IMR-90 (cell line): ENCODE results near the gene MAP7D1. TPM values are rescaled to one million over a fixed set of nuclear protein-coding genes. Genes with fewer than 3 reads are reported as not detected.

Source experiments
- ATAC-seq: fragments of 200-7000 bp; cut with Tn5 transposase; 2 replicates; pipeline ENCODE4 v1.9.1; 2020; ENCODE audit warnings: low read depth, mild to moderate bottlenecking, moderate library complexity
- BruUV-seq: library from RNA; stranded (reverse); fragments of 400-500 nt; replicated peaks from 2 replicates; lab custom pipeline; 2021; lab: Mats Ljungman, UMichigan
- CTCF ChIA-PET: fragments of 300-600 bp; formaldehyde crosslinking; extraction: SDS; loops from one replicate; lab custom pipeline; 2021; ENCODE audit warnings: antibody characterized with exemption; lab: Yijun Ruan, JAX
- POLR2A ChIA-PET: fragments of 300-600 bp; sonication (Branson Sonifier 250); formaldehyde crosslinking; loops from one replicate; lab custom pipeline; 2022; ENCODE audit warnings: antibody characterized with exemption; ENCODE audit not compliant: unreplicated experiment; lab: Charles Lee
- DNase-seq: peaks from one replicate; pipeline ENCODE4 v3.0.0; 2013
- H2AFZ ChIP-seq: replicated peaks from 2 replicates; pipeline ENCODE3; 2013; ENCODE audit warnings: low read length, mild to moderate bottlenecking; ENCODE audit not compliant: poor library complexity
- H2AK5ac ChIP-seq: 2 replicates; pipeline ENCODE4 v1.6.1; 2013; ENCODE audit warnings: low read depth, low read length, inconsistent platforms
- H2AK9ac ChIP-seq: replicated peaks from 2 replicates; pipeline ENCODE3; 2013; ENCODE audit warnings: mild to moderate bottlenecking, low read depth, low read length, moderate library complexity; ENCODE audit not compliant: poor library complexity
- H2BK120ac ChIP-seq: 2 replicates; pipeline ENCODE4 v1.6.1; 2013; ENCODE audit warnings: low read depth, low read length, inconsistent platforms
- H2BK15ac ChIP-seq: 3 replicates; pipeline ENCODE4 v1.6.1; 2013; ENCODE audit warnings: low read depth, low read length, inconsistent platforms
- H2BK20ac ChIP-seq: 2 replicates; pipeline ENCODE4 v1.6.1; 2013; ENCODE audit warnings: low read depth, mild to moderate bottlenecking, inconsistent platforms, low read length, moderate library complexity
- H2BK5ac ChIP-seq: 2 replicates; pipeline ENCODE4 v1.6.1; 2013; ENCODE audit warnings: mild to moderate bottlenecking, low read depth, low read length, inconsistent platforms; ENCODE audit not compliant: poor library complexity, severe bottlenecking
- H3K14ac ChIP-seq: replicated peaks from 2 replicates; pipeline ENCODE4 v1.6.1; 2013; ENCODE audit warnings: low read depth, low read length, inconsistent platforms
- H3K18ac ChIP-seq: 2 replicates; pipeline ENCODE4 v1.6.1; 2013; ENCODE audit warnings: low read depth, low read length, control low read depth
- H3K23ac ChIP-seq: 2 replicates; pipeline ENCODE4 v1.6.1; 2013; ENCODE audit warnings: low read depth, low read length, inconsistent platforms
- H3K27ac ChIP-seq: 2 replicates; pipeline ENCODE4 v1.5.1; 2013; ENCODE audit warnings: mild to moderate bottlenecking, control low read depth, low read length; ENCODE audit not compliant: insufficient read depth
- H3K27me3 ChIP-seq: 2 replicates; pipeline ENCODE4 v1.6.1; 2013; ENCODE audit warnings: low read length; ENCODE audit not compliant: control insufficient read depth, insufficient read depth
- H3K36me3 ChIP-seq: 2 replicates; pipeline ENCODE4 v1.6.1; 2013; ENCODE audit warnings: low read length, mixed read lengths; ENCODE audit not compliant: control insufficient read depth, insufficient read depth
- H3K4ac ChIP-seq: 2 replicates; pipeline ENCODE4 v1.6.1; 2013; ENCODE audit warnings: low read depth, low read length, inconsistent platforms
- H3K4me1 ChIP-seq: 2 replicates; pipeline ENCODE4 v1.6.1; 2013; ENCODE audit warnings: low read length, mixed read lengths; ENCODE audit not compliant: control insufficient read depth, insufficient read depth
- H3K4me2 ChIP-seq: 2 replicates; pipeline ENCODE4 v1.6.1; 2013; ENCODE audit warnings: low read depth, mild to moderate bottlenecking, control low read depth, low read length, moderate library complexity
- H3K4me3 ChIP-seq: 2 replicates; pipeline ENCODE4 v1.5.1; 2013; ENCODE audit warnings: low read depth, mild to moderate bottlenecking, control low read depth, low read length, moderate library complexity; ENCODE audit not compliant: insufficient read depth
- H3K56ac ChIP-seq: 2 replicates; pipeline ENCODE4 v1.6.1; 2013; ENCODE audit warnings: low read length, inconsistent platforms; ENCODE audit not compliant: insufficient read depth; ENCODE audit errors: extremely low read depth
- H3K79me1 ChIP-seq, 2 experiments: 2 replicates each; pipeline ENCODE4 v1.6.1; 2013; ENCODE audit warnings: low read length in 2 of 2, inconsistent platforms in 1 of 2, low read depth in 1 of 2
- H3K9ac ChIP-seq: 2 replicates; pipeline ENCODE4 v1.6.1; 2013; ENCODE audit warnings: low read depth, low read length, control low read depth
- H3K9me1 ChIP-seq: 2 replicates; pipeline ENCODE4 v1.6.1; 2013; ENCODE audit warnings: low read length, inconsistent platforms; ENCODE audit not compliant: insufficient read depth
- H3K9me3 ChIP-seq: 2 replicates; pipeline ENCODE4 v1.6.1; 2013; ENCODE audit warnings: low read length; ENCODE audit not compliant: control insufficient read depth, insufficient read depth
- H4K20me1 ChIP-seq: 2 replicates; pipeline ENCODE4 v1.6.1; 2013; ENCODE audit warnings: low read length, inconsistent platforms; ENCODE audit not compliant: insufficient read depth
- H4K5ac ChIP-seq: 2 replicates; pipeline ENCODE4 v1.6.1; 2013; ENCODE audit warnings: mild to moderate bottlenecking, low read depth, low read length, control low read depth
- H4K8ac ChIP-seq, 2 experiments: 2 replicates each; pipeline ENCODE4 v1.6.1; 2013; ENCODE audit warnings: low read depth in 2 of 2, low read length in 2 of 2, control low read depth in 1 of 2, inconsistent platforms in 1 of 2
- H4K91ac ChIP-seq: 2 replicates; pipeline ENCODE4 v1.6.1; 2013; ENCODE audit warnings: low read depth, low read length, inconsistent platforms; ENCODE audit not compliant: insufficient read depth
- BHLHE40 ChIP-seq: fragments of 150-350 bp; IDR thresholded peaks from 2 replicates; pipeline ENCODE4 v1.6.1; 2016; ENCODE audit warnings: mild to moderate bottlenecking, low read depth, low read length
- CEBPB ChIP-seq: IDR thresholded peaks from 2 replicates; pipeline ENCODE4 v1.6.1; 2012; ENCODE audit warnings: low read depth, low read length, improper control_type of control experiment
- FOS ChIP-seq: fragments of 150-350 bp; IDR thresholded peaks from 2 replicates; pipeline ENCODE4 v1.6.1; 2016; ENCODE audit warnings: low read depth, low read length
- MAZ ChIP-seq: IDR thresholded peaks from 2 replicates; pipeline ENCODE4 v1.6.1; 2012; ENCODE audit warnings: low read depth, mild to moderate bottlenecking, low read length, improper control_type of control experiment, moderate library complexity, borderline replicate concordance
- MXI1 ChIP-seq: IDR thresholded peaks from 2 replicates; pipeline ENCODE4 v1.6.1; 2012; ENCODE audit warnings: low read depth, mild to moderate bottlenecking, low read length, moderate library complexity, borderline replicate concordance
- NFE2L2 ChIP-seq: fragments of 150-350 bp; IDR thresholded peaks from 2 replicates; pipeline ENCODE4 v1.6.1; 2016; ENCODE audit warnings: low read depth, mild to moderate bottlenecking, low read length
- POLR2A ChIP-seq: IDR thresholded peaks from 2 replicates; pipeline ENCODE4 v1.6.1; 2012; ENCODE audit warnings: mild to moderate bottlenecking, low read depth, low read length
- RAD21 ChIP-seq: IDR thresholded peaks from 2 replicates; pipeline ENCODE4 v1.6.1; 2012; ENCODE audit warnings: low read length, improper control_type of control experiment
- RCOR1 ChIP-seq: IDR thresholded peaks from 2 replicates; pipeline ENCODE4 v1.6.1; 2012; ENCODE audit warnings: mild to moderate bottlenecking, low read length, improper control_type of control experiment; ENCODE audit not compliant: insufficient replicate concordance
- SMC3 ChIP-seq: fragments of 150-350 bp; IDR thresholded peaks from 2 replicates; pipeline ENCODE4 v1.6.1; 2016; ENCODE audit warnings: low read depth, mild to moderate bottlenecking, antibody characterized with exemption, low read length, moderate library complexity
- WGBS, 2 experiments: methylation state at CpG; one replicate each; pipeline versions ENCODE4 v1.1.5 to v1.1.7; 2013; ENCODE audit warnings: missing lambda C conversion rate in 2 of 2; ENCODE audit not compliant: insufficient read length in 1 of 2; ENCODE audit errors: extremely low coverage in 2 of 2; 5-methylcytosine and 5-hydroxymethylcytosine counted together
- dilution Hi-C: fragments of 300-500 bp; cut with HindIII; formaldehyde crosslinking; loops from one replicate; pipeline ENCODE4 v1.14.3; 2018; ENCODE audit warnings: low sequenced_read_pairs; ENCODE audit not compliant: unreplicated experiment
- in situ Hi-C: fragments of 300-500 bp; cut with MboI; formaldehyde crosslinking; loops from 3 replicates; pipeline ENCODE4 v1.14.3; 2019; ENCODE audit warnings: low sequenced_read_pairs, inconsistent platforms, mixed read lengths
- intact Hi-C: fragments of 100-400 bp; cut with micrococcal nuclease; formaldehyde crosslinking; loops from 2 replicates; pipeline ENCODE4 v1.10.0; 2022
- polyA plus RNA-seq, 3 experiments: library from polyadenylated mRNA; depleted of rRNA; stranded (reverse); fragments of >200 nt; gene quantifications; 2 replicates each; pipeline ENCODE4 v1.2.3, GENCODE V29; 2012; ENCODE audit warnings: low replicate concordance in 1 of 3
- total RNA-seq: library from RNA; depleted of rRNA; stranded (reverse); fragments of >200 nt; gene quantifications from 2 replicates; pipeline ENCODE4 v1.2.3, GENCODE V29; 2012
- TF ChIP-seq, protein P1 (sequence below): conservative IDR thresholded peaks from 2 replicates; pipeline ENCODE4 v1.5.1; 2012; ENCODE audit warnings: mild to moderate bottlenecking, low read depth, low read length, improper control_type of control experiment
- TF ChIP-seq, protein P2 (sequence below): fragments of 150-350 bp; IDR thresholded peaks from 2 replicates; pipeline ENCODE4 v1.6.1; 2016; ENCODE audit warnings: low read depth, mild to moderate bottlenecking, low read length, moderate library complexity, borderline replicate concordance

MAP7D1 gene
- total and polyA plus RNA-seq, 2 of the 4 experiments (the other 2 are of a cell fraction) = 32.3 to 81.9 TPM

DNA sequence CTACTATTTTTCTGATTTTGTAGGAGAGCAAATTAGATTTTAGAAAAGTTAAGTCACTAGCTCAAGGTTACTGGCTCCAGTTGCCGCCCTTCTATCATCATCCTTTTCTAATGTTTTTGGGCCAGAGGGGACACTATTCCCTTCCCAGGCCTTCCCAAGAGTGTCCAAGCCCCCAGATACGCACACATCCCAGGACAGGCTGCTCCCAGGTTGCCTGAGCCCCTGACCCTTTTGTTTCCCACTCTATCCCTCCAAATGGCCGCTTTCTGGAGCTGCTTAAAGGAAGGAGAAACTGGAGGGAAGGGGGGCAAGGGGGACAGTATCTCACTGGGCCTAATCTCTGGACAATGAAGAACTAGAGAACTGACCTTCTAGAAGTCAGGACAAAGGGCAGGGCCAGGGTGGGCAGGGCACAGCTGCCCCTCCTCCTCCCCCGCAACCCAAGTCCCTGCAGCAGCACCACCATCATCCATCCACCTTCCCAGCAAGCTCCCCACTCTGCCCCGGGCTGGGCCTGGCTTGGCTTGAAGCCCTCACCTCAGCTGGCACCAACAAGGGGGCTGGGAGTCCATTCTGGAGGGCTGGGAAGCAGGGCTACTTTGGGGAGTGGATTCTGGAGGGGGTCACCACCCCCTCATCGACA is 1.1 kb upstream of the MAP7D1 start:
- peak overlapping the region; percentile 85 to 89 for H4K8ac ChIP-seq
- ATAC-seq (no peak), DNase-seq (no peak)
- peak overlapping the region; percentile 86; the same call in 2 of the 3 replicates for H2BK15ac ChIP-seq
- peaks cover 12 to 46% of the 10 kb centered on the region in 2 experiments; a peak in 3 of 4 replicates for H3K79me1 ChIP-seq
- TF ChIP-seq MAZ (no peak), NFE2L2 (no peak), POLR2A (no peak), RAD21 (no peak), CEBPB (no peak), MXI1 (no peak), RCOR1 (no peak), FOS (no peak), BHLHE40 (no peak), SMC3 (no peak)
- TF ChIP-seq, protein P1, sequence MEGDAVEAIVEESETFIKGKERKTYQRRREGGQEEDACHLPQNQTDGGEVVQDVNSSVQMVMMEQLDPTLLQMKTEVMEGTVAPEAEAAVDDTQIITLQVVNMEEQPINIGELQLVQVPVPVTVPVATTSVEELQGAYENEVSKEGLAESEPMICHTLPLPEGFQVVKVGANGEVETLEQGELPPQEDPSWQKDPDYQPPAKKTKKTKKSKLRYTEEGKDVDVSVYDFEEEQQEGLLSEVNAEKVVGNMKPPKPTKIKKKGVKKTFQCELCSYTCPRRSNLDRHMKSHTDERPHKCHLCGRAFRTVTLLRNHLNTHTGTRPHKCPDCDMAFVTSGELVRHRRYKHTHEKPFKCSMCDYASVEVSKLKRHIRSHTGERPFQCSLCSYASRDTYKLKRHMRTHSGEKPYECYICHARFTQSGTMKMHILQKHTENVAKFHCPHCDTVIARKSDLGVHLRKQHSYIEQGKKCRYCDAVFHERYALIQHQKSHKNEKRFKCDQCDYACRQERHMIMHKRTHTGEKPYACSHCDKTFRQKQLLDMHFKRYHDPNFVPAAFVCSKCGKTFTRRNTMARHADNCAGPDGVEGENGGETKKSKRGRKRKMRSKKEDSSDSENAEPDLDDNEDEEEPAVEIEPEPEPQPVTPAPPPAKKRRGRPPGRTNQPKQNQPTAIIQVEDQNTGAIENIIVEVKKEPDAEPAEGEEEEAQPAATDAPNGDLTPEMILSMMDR = no peak
- TF ChIP-seq, protein P2, sequence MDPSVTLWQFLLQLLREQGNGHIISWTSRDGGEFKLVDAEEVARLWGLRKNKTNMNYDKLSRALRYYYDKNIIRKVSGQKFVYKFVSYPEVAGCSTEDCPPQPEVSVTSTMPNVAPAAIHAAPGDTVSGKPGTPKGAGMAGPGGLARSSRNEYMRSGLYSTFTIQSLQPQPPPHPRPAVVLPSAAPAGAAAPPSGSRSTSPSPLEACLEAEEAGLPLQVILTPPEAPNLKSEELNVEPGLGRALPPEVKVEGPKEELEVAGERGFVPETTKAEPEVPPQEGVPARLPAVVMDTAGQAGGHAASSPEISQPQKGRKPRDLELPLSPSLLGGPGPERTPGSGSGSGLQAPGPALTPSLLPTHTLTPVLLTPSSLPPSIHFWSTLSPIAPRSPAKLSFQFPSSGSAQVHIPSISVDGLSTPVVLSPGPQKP = no peak
- intact Hi-C loops (loop anchor here (5.0 kb wide), 1 partner anchor 47 kb away; no protein-coding TSS in a partner anchor), dilution Hi-C loops (no loop called here), in situ Hi-C loops (loop anchor here (5.0 kb wide), 1 partner anchor 132 kb away; no protein-coding TSS in a partner anchor)
- peaks cover 37% of the 10 kb centered on the region for H4K20me1 ChIP-seq
- peak overlapping the region; percentile 95; the same call in 1 of the 2 replicates for H3K56ac ChIP-seq
- BruUV-seq = no TSS peak
- H4K91ac ChIP-seq = peak overlapping the region; percentile 94
- H3K23ac ChIP-seq = peak overlapping the region; percentile 87; the same call in 1 of the 2 replicates
- H4K5ac ChIP-seq = peak overlapping the region; percentile 81
- peaks cover 9% of the 10 kb centered on the region for H3K36me3 ChIP-seq
- H3K27me3 ChIP-seq = no peaks in the 10 kb centered on the region
- peak overlapping the region; percentile 95 for H2AK9ac ChIP-seq
- H2BK20ac ChIP-seq = peak overlapping the region; percentile 54
- H3K4ac ChIP-seq = peak overlapping the region; percentile 97
- H3K18ac ChIP-seq = no peak overlapping the region; the same call in 1 of the 2 replicates
- H2AFZ ChIP-seq = peak overlapping the region; percentile 90
- H3K4me2 ChIP-seq = peak overlapping the region; percentile 95
- peak overlapping the region; percentile 85 for H2BK120ac ChIP-seq
- H3K9me1 ChIP-seq = peaks cover 25% of the 10 kb centered on the region
- peak overlapping the region; percentile 88 for H3K9ac ChIP-seq
- peak overlapping the region; percentile 92 for H2AK5ac ChIP-seq
- peak overlapping the region; percentile 95 for H3K27ac ChIP-seq
- WGBS, 2 experiments = no CpG with 5 or more reads among the region's 6 CpGs
- H3K4me3 ChIP-seq = peak overlapping the region; percentile 98
- ChIA-PET CTCF (no interaction called here), POLR2A (no interaction called here)
- no peaks in the 10 kb centered on the region for H3K9me3 ChIP-seq
- H3K4me1 ChIP-seq = peaks cover 29% of the 10 kb centered on the region
- peak overlapping the region; percentile 91 for H2BK5ac ChIP-seq
- peak overlapping the region; percentile 96 for H3K14ac ChIP-seq
